ENCODE data around the gene UBL5.
"Not testable (repeated sequence)": the region's sequence is repeated elsewhere in the genome, so short reads cannot be mapped to it uniquely, and the experiment has no call there.

UBL5 gene

DNA sequence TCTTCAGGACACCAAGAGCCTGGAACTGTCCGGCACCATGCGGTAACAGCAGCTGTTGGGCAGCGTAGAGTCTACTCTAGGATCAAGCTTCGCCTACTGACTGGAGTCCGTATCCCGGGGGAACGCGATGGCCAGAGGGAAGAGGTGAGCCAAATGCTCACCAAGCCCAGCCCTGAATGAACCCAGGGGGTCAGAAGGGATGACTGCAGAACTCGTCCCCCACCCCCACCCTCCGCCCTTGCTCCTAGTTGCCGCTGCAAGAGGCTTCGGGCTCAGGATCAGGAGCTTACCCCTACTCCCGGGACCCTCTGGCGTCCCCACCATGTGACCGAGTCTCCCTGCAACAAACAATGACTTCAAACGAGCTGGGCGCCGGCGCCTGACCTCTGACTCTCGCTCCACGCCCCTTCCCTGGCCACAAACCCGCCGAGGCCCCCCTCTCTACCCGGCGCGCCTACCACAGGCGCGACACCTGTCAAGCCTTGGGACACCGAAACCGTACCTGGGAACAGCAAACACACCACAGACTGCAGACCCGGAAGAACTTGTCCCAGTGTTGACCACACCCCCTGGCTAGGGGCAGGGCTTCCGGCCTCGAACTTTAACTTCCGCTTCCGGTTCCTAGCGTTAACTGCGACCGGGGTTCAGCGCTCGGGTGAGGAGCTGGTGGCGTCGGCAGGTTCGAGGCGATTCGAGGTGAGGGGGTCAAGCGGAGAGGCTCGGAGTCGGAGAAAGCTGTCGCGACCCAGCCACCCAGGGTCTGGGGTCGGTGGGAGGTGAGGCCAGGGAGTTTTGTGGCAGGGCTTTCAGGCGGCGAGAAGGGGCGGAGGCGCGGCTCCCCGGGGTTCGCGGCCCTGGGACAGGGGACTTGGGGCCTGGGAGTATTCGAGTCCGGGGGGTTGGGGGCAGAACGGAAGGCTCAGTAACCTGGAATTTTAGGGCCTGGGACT is at the start of gene UBL5:
UBL5 (plus strand) TSS at position 630 of the 950 bp plus-strand sequence. CDS start 420 bp downstream, outside the sequence.
- Histone ChIP-seq H3K9me3 (ENCODE audit: control insufficient read depth in 1 of 2, low read length in 2 of 2) (no peaks in the 10 kb centered on the region), H3K27ac (ENCODE audit: low read length) (peak within 1 kb of the TSS; percentile 80), H3K36me3 (ENCODE audit: control insufficient read depth in 1 of 2, insufficient read depth in 2 of 2, low read length in 2 of 2) (peaks cover 0 to 4% of the 10 kb centered on the region in 2 donors), H3K4me3 (ENCODE audit: low read depth in 1 of 2, low read length in 2 of 2) (peak within 1 kb of the TSS; percentile 91 to 100), H3K4me1 (ENCODE audit: control insufficient read depth in 1 of 2, insufficient read depth in 2 of 2, low read length in 2 of 2) (peaks cover 5 to 23% of the 10 kb centered on the region in 2 donors), H3K27me3 (ENCODE audit: low read depth, low read length) (no peaks in the 10 kb centered on the region)

DNA sequence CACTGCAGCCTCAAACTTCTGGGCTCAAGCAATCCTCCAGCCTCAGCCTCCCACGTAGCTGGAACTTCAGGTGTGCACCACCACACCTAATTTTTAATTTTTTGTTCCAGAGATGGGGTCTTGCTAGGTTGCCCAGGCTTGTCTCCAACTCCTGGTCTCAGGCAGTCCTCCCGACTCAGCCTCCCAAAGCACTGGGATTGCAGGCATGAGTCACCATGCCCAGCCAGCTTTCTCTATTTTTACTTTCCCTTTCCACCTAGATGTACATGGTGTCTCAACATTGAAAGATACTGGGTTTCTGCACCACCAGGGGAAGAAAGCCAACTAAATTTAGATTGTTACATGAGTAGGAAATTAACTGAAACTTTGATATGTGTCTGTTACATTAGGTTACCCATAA is 45.4 kb upstream of the UBL5 start:
- H3K4me3 ChIP-seq (ENCODE audit: low read depth in 1 of 2, low read length in 2 of 2) = no peak overlapping the region
- H3K27me3 ChIP-seq (ENCODE audit: low read depth, low read length) = no peaks in the 10 kb centered on the region

DNA sequence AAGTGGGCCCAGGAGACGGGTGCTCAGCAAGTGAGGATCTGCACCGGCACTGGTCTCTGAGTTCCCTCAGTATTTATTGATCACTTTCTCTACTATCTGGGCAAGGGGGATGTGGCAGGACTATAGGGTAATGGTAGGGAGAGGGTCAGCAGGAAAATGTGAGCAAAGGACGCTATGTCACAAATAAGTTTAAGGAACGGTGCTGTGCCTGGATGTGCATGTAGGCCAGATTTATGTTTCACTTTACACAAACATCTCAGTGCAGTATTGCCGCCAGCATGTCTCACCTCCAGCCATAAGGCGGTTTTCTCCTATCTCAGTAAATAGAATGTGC is 43.6 kb upstream of the UBL5 start:
- H3K27ac ChIP-seq (ENCODE audit: low read length); H3K4me1 ChIP-seq (ENCODE audit: control insufficient read depth in 1 of 2, insufficient read depth in 2 of 2, low read length in 2 of 2); H3K4me3 ChIP-seq (ENCODE audit: low read depth in 1 of 2, low read length in 2 of 2); H3K27me3 ChIP-seq (ENCODE audit: low read depth, low read length); H3K36me3 ChIP-seq (ENCODE audit: control insufficient read depth in 1 of 2, insufficient read depth in 2 of 2, low read length in 2 of 2); H3K9me3 ChIP-seq (ENCODE audit: control insufficient read depth in 1 of 2, low read length in 2 of 2): not testable (repeated sequence)

More for the DNA sequence above, 45.4 kb upstream of the UBL5 start:
- H3K9me3 ChIP-seq (ENCODE audit: control insufficient read depth in 1 of 2, low read length in 2 of 2) = peaks cover 0 to 3% of the 10 kb centered on the region in 2 donors
- H3K36me3 ChIP-seq (ENCODE audit: control insufficient read depth in 1 of 2, insufficient read depth in 2 of 2, low read length in 2 of 2) = peaks cover 0 to 3% of the 10 kb centered on the region in 2 donors
- no peak overlapping the region for H3K27ac ChIP-seq (ENCODE audit: low read length)
- no peaks in the 10 kb centered on the region for H3K4me1 ChIP-seq (ENCODE audit: control insufficient read depth in 1 of 2, insufficient read depth in 2 of 2, low read length in 2 of 2)

DNA sequence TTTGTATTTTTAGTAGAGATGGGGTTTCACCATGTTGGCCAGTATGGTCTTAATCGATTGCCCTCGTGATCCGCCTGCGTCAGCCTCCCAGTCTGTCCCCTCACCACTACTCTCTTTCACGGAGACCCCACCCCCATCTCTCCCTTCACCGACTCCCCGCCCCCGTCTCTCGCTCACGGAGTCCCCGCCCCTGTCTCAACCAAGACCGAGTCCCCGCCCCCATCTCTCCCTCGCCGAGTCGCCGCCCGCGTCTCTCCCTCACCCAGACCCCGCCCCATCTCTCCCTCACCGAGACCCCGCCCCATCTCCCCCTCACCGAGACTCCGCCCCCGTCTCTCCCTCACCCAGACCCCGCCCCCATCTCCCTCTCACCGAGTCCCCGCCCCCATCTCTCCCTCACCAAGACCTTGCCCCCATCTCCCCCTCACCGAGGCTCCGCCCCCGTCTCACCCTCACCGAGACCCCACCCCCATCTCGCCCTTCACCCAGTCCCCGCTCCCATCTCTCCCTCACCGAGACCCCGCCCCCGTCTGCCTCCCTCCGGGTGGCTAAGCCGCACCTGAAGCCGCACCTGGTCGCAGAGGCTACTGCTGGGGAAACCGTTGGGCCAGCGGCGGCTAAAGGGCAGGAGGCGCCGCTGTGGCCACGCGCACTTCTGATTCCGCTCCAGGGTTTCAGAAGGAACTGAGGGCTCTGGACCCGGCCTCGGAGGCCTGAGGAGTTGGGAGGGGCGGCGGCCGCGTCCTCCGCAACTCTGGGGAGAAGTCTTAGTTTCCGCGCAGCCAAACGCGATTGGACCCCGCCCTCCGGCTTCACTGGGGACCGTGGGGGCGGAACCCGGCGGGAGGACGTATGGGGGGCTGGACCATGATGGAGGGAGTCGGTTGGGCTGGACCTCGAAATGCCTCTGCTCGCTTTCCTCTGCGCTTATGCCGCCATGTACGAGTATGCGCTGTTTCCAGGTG is 42.1 kb upstream of the UBL5 start:
- Histone ChIP-seq H3K27ac (ENCODE audit: low read length) (peak overlapping the region; percentile 88), H3K4me3 (ENCODE audit: low read depth in 1 of 2, low read length in 2 of 2) (peak overlapping the region; percentile 64 to 86)

DNA sequence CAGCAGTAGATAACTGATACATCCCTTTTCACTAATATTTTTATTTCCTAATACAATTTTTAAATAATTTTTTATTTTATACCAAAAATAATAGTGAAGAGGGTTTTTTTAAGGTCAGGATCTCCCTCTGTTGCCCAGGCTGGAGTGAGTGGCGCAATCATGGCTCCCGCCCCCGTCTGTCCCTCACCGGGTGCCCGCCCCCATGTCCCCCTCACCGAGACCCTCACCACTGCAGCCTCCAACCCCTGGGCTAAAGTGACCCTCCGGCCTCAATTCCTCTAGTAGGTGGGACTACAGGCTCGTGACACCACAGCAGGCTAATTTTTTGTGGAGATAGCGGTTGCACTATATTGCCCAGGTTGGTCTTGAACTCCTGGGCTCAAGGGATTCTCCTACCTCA is 41.4 kb upstream of the UBL5 start:
- Histone ChIP-seq H3K27ac (ENCODE audit: low read length) (peak overlapping the region; percentile 88), H3K9me3 (ENCODE audit: control insufficient read depth in 1 of 2, low read length in 2 of 2) (no peaks in the 10 kb centered on the region), H3K4me3 (ENCODE audit: low read depth in 1 of 2, low read length in 2 of 2) (peak overlapping the region; percentile 64 to 86), H3K36me3 (ENCODE audit: control insufficient read depth in 1 of 2, insufficient read depth in 2 of 2, low read length in 2 of 2) (no peaks in the 10 kb centered on the region), H3K4me1 (ENCODE audit: control insufficient read depth in 1 of 2, insufficient read depth in 2 of 2, low read length in 2 of 2) (peaks cover 0 to 3% of the 10 kb centered on the region in 2 donors), H3K27me3 (ENCODE audit: low read depth, low read length) (no peaks in the 10 kb centered on the region)

More for the DNA sequence above, 42.1 kb upstream of the UBL5 start:
- Histone ChIP-seq H3K36me3 (ENCODE audit: control insufficient read depth in 1 of 2, insufficient read depth in 2 of 2, low read length in 2 of 2) (no peaks in the 10 kb centered on the region), H3K4me1 (ENCODE audit: control insufficient read depth in 1 of 2, insufficient read depth in 2 of 2, low read length in 2 of 2) (no peaks in the 10 kb centered on the region), H3K9me3 (ENCODE audit: control insufficient read depth in 1 of 2, low read length in 2 of 2) (no peaks in the 10 kb centered on the region), H3K27me3 (ENCODE audit: low read depth, low read length) (no peaks in the 10 kb centered on the region)

DNA sequence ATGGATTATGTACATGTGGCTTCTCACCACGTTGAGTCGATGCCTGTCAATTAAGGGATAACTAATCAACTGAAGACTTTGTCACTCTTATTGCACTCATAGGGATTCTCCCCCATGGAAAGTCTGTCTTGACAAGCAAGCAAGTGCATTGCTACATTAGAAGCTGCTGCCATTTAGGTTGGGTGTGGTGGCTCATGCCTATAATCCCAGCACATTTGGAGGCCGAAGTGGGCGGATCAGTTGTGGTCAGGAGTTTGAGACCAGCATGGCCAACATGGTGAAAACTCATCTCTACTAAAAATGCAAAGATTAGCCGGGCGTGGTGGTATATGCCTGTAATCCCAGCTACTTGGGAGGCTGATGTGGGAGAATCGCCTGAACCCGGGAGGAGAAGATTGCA is 40.9 kb upstream of the UBL5 start:
- Histone ChIP-seq H3K4me1 (ENCODE audit: control insufficient read depth in 1 of 2, insufficient read depth in 2 of 2, low read length in 2 of 2) (peaks cover 0 to 3% of the 10 kb centered on the region in 2 donors), H3K4me3 (ENCODE audit: low read depth in 1 of 2, low read length in 2 of 2) (peak overlapping the region in 1 of 2 donors; percentile 11), H3K27ac (ENCODE audit: low read length) (no peak overlapping the region), H3K36me3 (ENCODE audit: control insufficient read depth in 1 of 2, insufficient read depth in 2 of 2, low read length in 2 of 2) (no peaks in the 10 kb centered on the region), H3K27me3 (ENCODE audit: low read depth, low read length) (no peaks in the 10 kb centered on the region), H3K9me3 (ENCODE audit: control insufficient read depth in 1 of 2, low read length in 2 of 2) (no peaks in the 10 kb centered on the region)

DNA sequence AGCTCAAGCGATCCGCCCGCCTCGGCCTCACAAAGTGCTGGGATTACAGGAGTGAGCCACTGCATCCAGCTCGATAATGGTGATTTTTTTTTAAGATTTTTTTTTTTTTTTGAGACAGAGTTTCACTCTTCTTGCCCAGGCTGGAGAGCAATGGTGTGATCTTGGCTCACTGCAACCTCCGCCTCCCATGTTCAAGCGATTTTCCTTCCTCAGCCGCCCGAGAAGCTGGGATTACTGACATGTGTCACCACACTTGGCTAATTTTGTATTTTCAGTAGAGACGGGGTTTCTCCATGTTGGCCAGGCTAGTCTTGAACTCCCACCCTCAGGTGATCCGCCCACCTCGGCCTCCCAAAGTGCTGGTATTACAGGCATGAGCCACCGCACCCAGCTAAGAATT is 39.1 kb upstream of the UBL5 start:
- H3K27me3 ChIP-seq (ENCODE audit: low read depth, low read length); H3K9me3 ChIP-seq (ENCODE audit: control insufficient read depth in 1 of 2, low read length in 2 of 2); H3K4me3 ChIP-seq (ENCODE audit: low read depth in 1 of 2, low read length in 2 of 2); H3K27ac ChIP-seq (ENCODE audit: low read length); H3K4me1 ChIP-seq (ENCODE audit: control insufficient read depth in 1 of 2, insufficient read depth in 2 of 2, low read length in 2 of 2); H3K36me3 ChIP-seq (ENCODE audit: control insufficient read depth in 1 of 2, insufficient read depth in 2 of 2, low read length in 2 of 2): not testable (repeated sequence)

DNA sequence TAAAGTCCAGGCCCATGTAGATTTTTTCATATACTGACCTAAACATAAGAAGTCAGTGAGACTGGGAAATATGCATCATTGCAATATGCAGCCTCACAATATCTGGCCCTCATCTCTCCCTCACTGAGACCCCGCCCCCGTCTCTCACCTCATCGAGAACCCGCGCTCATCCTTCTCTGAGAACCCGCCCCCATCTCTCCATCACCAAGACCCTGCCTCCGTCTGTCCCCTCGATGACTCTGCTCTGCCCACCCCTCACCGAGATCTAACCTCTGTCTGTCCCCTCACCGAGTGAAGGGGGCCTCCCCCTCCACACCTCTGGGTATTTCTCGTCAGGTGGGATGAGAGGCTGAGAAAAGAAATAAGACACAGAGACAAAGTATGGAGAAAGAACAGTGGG is 38.7 kb upstream of the UBL5 start:
- H3K36me3 ChIP-seq (ENCODE audit: control insufficient read depth in 1 of 2, insufficient read depth in 2 of 2, low read length in 2 of 2) = no peaks in the 10 kb centered on the region
- H3K4me3 ChIP-seq (ENCODE audit: low read depth in 1 of 2, low read length in 2 of 2) = no peak overlapping the region
- H3K27ac ChIP-seq (ENCODE audit: low read length) = no peak overlapping the region
- H3K27me3 ChIP-seq (ENCODE audit: low read depth, low read length) = no peaks in the 10 kb centered on the region
- no peaks in the 10 kb centered on the region for H3K9me3 ChIP-seq (ENCODE audit: control insufficient read depth in 1 of 2, low read length in 2 of 2)
- peaks cover 0 to 3% of the 10 kb centered on the region in 2 donors for H3K4me1 ChIP-seq (ENCODE audit: control insufficient read depth in 1 of 2, insufficient read depth in 2 of 2, low read length in 2 of 2)

DNA sequence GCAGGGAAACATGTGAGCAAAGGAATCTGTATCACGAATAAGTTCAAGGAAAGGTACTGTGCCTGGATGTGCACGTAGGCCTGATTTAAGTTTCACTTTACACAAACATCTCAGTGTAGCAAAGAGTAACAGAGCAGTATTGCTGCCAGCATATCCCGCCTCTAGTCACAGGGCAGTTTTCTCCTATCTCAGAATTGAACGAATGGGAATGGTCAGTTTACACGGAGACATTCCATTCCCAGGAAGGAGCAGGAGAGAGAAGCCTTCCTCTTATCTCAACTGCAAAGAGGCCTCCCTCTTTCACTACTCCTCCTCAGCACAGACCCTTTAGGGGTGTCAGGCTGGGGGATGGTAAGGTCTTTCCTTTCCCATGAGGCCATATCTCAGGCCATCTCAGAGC is 38.1 kb upstream of the UBL5 start:
- not testable (repeated sequence) for H3K27ac ChIP-seq (ENCODE audit: low read length); H3K27me3 ChIP-seq (ENCODE audit: low read depth, low read length); H3K4me3 ChIP-seq (ENCODE audit: low read depth in 1 of 2, low read length in 2 of 2); H3K9me3 ChIP-seq (ENCODE audit: control insufficient read depth in 1 of 2, low read length in 2 of 2); H3K36me3 ChIP-seq (ENCODE audit: control insufficient read depth in 1 of 2, insufficient read depth in 2 of 2, low read length in 2 of 2); H3K4me1 ChIP-seq (ENCODE audit: control insufficient read depth in 1 of 2, insufficient read depth in 2 of 2, low read length in 2 of 2)

DNA sequence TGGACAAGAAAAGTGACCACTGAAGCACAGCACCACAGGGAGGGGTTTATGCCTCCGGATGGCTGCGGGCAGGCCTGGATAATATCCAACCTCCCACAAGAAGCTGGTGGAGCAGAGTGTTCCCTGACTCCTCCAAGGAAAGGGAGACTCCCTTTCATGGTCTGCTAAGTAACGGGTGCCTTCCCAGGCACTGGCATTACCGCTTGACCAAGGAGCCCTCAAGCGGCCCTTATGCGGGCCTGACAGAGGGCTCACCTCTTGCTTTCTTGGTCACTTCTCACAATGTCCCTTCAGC is 36.7 kb upstream of the UBL5 start:
- peak overlapping the region; percentile 31 for H3K27ac ChIP-seq (ENCODE audit: low read length)
- H3K4me3 ChIP-seq (ENCODE audit: low read depth in 1 of 2, low read length in 2 of 2); H3K36me3 ChIP-seq (ENCODE audit: control insufficient read depth in 1 of 2, insufficient read depth in 2 of 2, low read length in 2 of 2); H3K9me3 ChIP-seq (ENCODE audit: control insufficient read depth in 1 of 2, low read length in 2 of 2); H3K27me3 ChIP-seq (ENCODE audit: low read depth, low read length); H3K4me1 ChIP-seq (ENCODE audit: control insufficient read depth in 1 of 2, insufficient read depth in 2 of 2, low read length in 2 of 2): not testable (repeated sequence)

DNA sequence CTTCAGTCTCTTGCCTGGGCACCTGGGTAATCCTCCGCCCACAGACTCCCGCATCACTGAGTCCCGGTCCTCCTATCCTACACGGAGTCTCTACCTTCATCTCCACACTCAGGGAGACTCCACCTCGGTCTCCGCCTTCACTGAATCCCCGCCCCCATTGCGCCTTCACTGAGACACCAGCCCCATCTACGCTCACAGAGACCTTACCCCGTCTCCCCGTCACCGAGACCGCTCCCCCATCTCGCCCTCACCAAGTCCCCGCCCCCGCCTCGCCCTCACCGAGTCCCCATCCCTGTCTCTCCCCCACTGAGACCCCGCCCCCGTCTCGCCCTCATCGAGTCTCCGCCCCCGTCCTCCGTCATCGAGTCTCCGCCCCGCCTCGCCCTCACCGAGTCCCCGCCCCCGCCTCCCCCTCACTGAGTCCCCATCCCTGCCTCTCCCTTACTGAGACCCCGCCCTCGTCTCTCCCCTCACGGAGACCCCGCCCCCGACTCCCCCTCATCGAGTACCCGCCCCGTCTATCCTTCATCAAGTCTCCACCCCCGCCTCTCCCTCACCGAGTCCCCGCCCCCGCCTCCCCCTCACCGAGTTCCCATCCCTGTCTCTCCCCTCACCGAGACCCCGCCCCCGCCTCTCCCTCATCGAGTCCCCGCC is 36.0 kb upstream of the UBL5 start:
- Histone ChIP-seq H3K4me3 (ENCODE audit: low read depth in 1 of 2, low read length in 2 of 2) (peak overlapping the region; percentile 56 to 77), H3K36me3 (ENCODE audit: control insufficient read depth in 1 of 2, insufficient read depth in 2 of 2, low read length in 2 of 2) (no peaks in the 10 kb centered on the region), H3K27ac (ENCODE audit: low read length) (peak overlapping the region; percentile 63), H3K9me3 (ENCODE audit: control insufficient read depth in 1 of 2, low read length in 2 of 2) (no peaks in the 10 kb centered on the region), H3K27me3 (ENCODE audit: low read depth, low read length) (no peaks in the 10 kb centered on the region), H3K4me1 (ENCODE audit: control insufficient read depth in 1 of 2, insufficient read depth in 2 of 2, low read length in 2 of 2) (peaks cover 0 to 3% of the 10 kb centered on the region in 2 donors)

Data from muscle layer of duodenum (tissue), 2 donors.